ENCODE data around the gene TMTC2.

Gene TMTC2

DNA sequence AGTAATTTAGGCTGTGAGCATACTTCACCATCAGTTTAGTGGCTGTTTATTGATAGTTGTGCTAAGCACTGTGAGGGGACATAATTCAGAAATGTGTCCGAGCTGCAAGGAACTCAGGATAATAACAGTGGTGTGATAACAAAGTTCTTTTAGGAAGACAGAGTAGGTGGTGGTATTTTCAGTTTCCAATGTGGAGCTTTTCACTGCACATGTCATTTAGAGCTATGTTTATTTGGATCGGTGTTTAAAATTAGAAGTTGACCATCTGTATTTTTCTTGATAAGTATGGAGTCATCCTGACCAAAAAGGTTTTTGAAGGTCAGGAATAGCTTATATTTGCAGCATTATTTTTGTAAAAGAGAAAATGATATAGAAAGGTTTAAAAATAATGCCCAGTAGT is 443.5 kb downstream of the TMTC2 start:
- FAIRE-seq (no peak), DNase-seq (ENCODE audit: insufficient read length, low spot score) (no peak)
- TF ChIP-seq, protein P1, sequence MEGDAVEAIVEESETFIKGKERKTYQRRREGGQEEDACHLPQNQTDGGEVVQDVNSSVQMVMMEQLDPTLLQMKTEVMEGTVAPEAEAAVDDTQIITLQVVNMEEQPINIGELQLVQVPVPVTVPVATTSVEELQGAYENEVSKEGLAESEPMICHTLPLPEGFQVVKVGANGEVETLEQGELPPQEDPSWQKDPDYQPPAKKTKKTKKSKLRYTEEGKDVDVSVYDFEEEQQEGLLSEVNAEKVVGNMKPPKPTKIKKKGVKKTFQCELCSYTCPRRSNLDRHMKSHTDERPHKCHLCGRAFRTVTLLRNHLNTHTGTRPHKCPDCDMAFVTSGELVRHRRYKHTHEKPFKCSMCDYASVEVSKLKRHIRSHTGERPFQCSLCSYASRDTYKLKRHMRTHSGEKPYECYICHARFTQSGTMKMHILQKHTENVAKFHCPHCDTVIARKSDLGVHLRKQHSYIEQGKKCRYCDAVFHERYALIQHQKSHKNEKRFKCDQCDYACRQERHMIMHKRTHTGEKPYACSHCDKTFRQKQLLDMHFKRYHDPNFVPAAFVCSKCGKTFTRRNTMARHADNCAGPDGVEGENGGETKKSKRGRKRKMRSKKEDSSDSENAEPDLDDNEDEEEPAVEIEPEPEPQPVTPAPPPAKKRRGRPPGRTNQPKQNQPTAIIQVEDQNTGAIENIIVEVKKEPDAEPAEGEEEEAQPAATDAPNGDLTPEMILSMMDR (IDR thresholded peaks at IDR 0.05; ENCODE audit: insufficient read depth, missing control alignments), result no peak

DNA sequence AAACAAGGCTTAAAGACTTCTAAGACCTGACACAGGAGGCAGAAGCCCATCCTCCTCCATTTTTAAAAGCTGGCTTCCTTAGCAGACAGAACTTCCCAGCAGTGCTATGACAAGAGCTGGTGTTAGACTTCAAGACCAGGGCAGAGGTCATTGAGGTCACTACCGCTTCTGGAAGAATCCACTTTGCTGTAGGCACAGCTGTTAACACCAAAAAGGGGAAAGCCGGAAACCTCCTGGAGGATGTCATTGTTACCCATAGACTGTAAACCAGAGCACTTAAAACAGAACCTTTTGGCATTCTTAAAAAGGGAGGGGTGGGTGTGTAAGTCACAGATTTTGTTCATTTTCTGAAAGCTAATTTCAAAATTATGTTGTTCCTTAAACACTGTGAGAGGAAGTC is 445.7 kb downstream of the TMTC2 start:
- no peak for DNase-seq (ENCODE audit: insufficient read length, low spot score)
- TF ChIP-seq, protein P1 (IDR thresholded peaks at IDR 0.05; ENCODE audit: insufficient read depth, missing control alignments), result no peak
- FAIRE-seq, result no peak

DNA sequence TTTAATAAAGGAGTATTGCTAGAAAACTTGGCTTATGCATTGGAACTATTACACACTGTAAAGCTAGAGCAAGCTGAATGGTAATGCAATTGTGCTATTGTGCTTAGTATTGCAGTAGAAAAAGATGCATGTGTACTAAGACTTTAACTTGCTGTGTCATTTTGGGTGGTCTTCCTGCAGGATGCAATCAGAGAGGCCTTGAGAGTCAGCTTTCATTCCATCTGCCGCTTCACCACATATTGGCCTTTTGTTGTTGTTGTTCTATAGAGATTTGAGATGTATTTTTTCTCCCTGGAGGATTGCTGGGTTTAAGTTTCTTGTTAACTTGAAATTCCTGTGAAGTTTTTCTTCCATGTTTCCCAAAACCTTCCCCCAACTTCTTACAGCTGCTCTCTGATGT is 449.7 kb downstream of the TMTC2 start:
- DNase-seq (ENCODE audit: insufficient read length, low spot score), result no peak
- no peak for FAIRE-seq

DNA sequence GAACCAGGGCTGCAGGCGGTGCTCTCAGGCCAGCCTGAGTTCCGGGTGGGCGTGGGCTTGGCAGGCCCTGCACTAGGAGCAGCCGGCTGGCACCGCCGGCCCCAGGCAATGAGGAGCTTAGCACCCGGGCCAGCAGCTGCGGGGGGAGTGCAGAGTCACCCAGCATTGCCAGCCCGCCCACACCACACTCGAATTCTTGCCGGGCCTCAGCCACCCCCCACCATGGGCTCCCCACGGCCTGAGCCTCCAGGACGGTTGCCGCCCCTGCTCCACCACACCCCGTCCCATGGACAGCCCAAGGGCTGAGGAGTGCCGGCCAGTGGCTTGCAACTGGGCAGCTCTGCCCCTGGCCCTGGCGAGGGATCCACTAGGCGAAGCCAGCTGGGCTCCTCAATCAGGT is 453.4 kb downstream of the TMTC2 start:
- DNase-seq (ENCODE audit: insufficient read length, low spot score) (no peak), FAIRE-seq (no peak)
- TF ChIP-seq, protein P1 (IDR thresholded peaks at IDR 0.05; ENCODE audit: insufficient read depth, missing control alignments), result no peak

More for the DNA sequence above, 449.7 kb downstream of the TMTC2 start:
- TF ChIP-seq, protein P1 (IDR thresholded peaks at IDR 0.05; ENCODE audit: insufficient read depth, missing control alignments), result no peak

DNA sequence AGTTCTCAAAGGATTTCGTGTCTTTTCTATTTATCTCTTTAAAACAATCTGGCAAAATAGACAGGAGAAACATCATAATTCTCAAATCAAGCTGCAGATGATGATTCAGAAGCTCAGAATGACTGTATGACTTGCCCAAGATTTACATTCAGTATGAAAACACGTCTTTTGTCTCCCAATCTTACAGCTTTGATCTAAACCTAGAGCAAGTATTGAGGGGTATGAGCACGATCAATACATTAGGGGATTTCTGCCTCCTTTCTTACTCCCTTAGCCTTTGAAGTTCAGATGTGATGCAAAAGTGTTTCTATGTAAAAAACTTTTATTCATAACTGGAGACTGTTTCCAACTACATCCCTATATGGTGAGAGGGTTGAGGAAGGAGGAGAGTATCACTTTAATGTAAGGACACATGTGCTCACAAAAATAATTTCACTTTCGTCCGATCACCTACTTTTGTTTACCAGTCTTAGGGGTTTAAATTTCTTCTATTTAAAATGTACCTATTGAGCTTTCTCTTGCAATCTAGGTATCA is 454.8 kb downstream of the TMTC2 start:
- TF ChIP-seq, protein P1 (IDR thresholded peaks at IDR 0.05; ENCODE audit: insufficient read depth, missing control alignments), result no peak
- no peak for DNase-seq (ENCODE audit: insufficient read length, low spot score)
- no peak for FAIRE-seq

DNA sequence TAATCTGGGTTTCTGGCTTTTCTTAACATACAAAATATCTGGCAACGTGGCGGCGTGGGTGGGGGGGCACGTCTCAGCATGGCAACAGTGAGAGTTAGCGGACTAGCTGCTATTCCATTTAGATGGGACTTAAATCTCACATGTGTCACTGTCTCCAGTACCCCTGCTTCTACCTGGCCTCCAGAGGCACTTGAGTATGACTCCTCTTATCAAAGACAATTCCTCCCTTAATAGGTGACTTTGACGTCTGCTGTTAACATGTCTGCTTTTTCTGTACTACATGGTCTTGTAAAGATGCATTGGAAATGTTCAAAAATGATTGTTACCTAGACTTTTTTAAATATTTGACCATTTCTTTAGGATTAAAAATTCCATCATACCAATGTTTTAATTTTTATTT is 456.2 kb downstream of the TMTC2 start:
- TF ChIP-seq, protein P1 (IDR thresholded peaks at IDR 0.05; ENCODE audit: insufficient read depth, missing control alignments), result no peak
- FAIRE-seq (no peak), DNase-seq (ENCODE audit: insufficient read length, low spot score) (no peak)

DNA sequence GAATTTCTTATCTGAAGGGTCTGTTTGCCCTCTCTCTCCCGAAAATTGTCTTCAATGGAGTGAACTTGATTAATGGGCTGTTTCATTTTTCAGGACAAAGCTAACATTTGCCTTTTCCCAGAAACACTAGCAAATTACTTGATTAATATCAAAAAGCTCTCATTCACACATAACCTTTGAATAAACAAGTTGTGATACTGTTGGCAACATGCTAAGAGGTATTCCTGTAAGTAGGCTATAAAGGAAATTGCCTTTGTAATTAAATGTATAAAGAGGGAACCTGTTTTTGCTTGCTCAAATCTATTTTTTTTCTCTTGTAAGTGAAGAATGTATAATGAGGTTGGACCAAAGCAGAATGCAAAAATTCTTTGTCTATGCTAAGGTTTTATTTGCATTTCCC is 457.2 kb downstream of the TMTC2 start:
- DNase-seq (ENCODE audit: insufficient read length, low spot score), result no peak
- no peak for FAIRE-seq
- TF ChIP-seq, protein P1 (IDR thresholded peaks at IDR 0.05; ENCODE audit: insufficient read depth, missing control alignments), result no peak
